ENCODE measurements around the gene GPRIN3.
A peak's percentile ranks its signal among the peaks of the same experiment; 100 is the strongest.
"Not testable (repeated sequence)": the region's sequence is repeated elsewhere in the genome, so short reads cannot be mapped to it uniquely, and the experiment has no call there.

The GPRIN3 gene

DNA sequence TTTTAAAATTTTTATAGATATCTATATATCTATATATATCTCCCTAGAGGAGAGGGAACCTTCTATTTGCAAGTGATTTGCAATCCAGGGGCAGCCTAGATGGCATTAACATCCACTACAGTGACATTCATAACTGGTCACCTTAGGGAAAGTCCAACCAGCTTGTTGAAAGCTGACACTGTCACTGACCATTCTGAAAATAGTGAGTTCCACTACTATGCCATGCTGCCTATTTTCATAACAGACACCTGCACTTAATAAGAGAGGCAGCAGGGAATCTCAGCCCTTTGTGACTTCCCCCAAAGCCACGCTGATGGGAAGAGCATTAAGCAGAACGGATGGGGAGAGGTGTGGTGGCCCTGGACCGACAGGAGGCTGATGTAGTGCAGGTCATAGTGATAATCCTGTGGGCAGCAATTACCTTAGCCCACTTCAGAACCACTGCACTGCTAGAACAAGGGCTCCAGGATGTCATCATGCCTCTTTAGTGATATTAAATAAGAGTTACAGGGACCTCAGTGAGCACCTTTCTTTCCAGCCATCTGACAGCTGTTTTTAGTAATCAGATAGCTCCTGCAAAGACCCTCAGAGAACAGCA is 51.3 kb downstream of the GPRIN3 start:
- DNase-seq (ENCODE audit: low spot score), result no peak

DNA sequence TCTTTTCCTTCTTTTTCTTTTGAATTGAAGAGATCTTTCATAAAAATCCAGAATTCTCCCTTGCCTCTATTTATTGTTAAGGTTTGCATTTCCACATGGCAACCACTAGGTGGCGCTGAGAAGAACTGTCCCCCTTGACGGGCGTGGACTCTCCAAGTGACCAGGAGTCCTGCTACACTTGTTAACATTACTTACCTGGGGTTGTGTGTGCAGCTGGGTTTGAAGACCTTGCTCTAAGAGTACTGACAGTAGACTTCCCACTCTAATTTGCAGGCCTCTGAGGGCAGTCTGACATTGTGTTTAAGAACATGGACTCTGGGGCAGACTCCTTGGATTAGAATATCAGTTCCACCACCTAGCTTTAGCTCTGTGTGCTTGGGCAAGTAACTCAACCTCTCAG is 52.8 kb downstream of the GPRIN3 start:
- no peak for DNase-seq (ENCODE audit: low spot score)

GRCh38 chr4:89254347-89254746 is 53.3 kb downstream of the GPRIN3 start:
- not testable (repeated sequence) for DNase-seq (ENCODE audit: low spot score)

DNA sequence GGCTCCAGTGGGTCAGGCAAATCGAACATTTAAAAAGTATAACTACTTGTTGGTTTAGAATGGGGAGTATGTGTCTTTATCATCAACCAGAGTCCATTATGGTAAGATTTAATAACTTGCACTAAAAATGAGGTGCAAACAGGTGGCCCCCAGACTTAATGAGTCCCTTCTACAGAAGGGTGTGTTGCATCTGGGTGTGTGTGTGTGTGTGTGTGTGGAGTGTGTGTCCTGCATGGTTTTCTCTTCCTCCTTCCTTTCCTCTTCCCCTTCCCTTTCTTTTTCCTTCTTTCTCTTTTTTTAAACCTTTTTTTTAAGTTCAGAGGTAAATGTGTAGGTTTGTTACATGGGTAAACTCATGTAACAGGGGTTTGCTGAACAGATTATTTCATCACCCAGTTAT is 53.7 kb downstream of the GPRIN3 start:
- DNase-seq (ENCODE audit: low spot score), result no peak

- no peak for DNase-seq (ENCODE audit: low spot score)
These were observed 54.3 kb downstream of the GPRIN3 start for GRCh38 chr4:89253311-89253710.

DNA sequence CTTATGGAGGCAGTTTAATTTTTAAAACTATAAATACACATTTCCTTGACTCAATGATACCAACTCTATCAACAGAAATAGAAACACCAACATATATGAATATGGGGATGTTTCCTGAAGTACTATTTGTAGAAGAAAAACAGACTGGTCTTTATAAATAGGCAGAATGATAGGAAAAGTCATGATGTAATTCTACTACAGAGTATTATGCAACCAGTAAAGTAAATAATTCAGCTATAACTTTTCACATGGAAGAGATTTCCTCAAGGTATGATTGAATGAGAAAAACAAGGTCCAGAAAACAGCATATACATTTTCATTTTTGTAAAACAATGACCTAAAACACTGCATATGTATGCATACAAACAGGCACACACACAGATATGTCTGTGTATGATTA is 56.2 kb downstream of the GPRIN3 start:
- no peak for DNase-seq (ENCODE audit: low spot score)

GRCh38 chr4:89249716-89250361 is 57.8 kb downstream of the GPRIN3 start:
- DNase-seq (ENCODE audit: low spot score), result no peak

DNA sequence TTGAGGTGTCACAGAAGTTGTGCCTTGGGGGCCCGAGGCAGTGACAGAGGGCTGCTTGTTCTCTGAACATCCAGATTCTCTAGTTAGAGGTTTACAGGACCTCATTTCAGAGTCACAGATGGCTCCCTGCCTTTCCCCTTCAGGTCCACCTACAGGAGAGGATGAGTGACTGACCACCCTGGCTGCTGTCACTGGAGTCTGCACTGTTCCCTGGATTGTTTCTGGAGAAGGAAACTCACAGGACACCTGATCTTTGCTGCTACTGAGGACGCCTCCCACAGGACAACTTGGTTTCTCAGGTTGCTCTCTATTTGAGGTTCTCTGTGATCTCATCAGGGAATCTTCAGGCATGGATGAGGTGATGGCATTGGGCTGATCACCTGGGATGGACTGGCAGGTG is 58.3 kb downstream of the GPRIN3 start:
- no peak for DNase-seq (ENCODE audit: low spot score)

- DNase-seq (ENCODE audit: low spot score), result no peak
These were observed 58.7 kb downstream of the GPRIN3 start for GRCh38 chr4:89248879-89249281.

DNA sequence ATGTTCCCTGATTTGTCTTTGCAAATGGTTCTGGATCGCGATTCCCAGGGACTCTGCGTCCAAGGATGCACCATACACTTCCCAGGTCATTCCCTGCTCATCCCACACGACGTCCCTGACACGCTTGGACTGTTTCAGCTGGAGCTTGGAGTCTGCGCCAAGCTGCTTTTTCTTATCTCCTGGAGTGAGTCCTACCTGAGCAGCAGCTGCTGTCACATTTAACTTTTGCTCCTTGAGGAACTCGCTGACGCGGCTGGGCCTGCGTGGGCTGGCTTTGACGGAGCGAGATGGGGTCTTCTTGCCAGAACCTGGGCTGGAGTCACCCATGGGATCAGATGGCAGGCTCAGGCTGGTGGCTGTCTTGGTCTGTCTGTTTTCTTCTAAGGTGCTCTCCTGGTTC is 59.6 kb downstream of the GPRIN3 start:
- DNase-seq (ENCODE audit: low spot score), result no peak

DNA sequence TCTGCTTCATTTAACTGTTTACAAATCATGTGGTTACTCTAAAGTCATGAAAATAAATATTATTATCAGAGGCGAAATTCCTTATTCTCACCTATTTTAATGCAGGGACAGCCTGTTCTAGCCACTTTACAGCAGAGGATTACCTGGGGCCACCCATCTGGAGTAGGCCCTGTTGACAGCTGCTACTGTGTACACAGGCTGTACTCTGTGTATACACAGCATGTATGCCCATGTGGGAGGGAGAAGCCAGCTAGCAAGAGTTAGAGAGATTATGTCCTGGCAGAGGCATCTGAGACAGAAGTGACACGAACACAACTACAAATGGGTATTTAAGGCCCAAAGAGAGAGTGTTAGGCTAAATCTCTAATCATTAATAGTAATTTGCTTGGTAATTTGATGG is 62.1 kb downstream of the GPRIN3 start:
- DNase-seq (ENCODE audit: low spot score), result no peak

DNA sequence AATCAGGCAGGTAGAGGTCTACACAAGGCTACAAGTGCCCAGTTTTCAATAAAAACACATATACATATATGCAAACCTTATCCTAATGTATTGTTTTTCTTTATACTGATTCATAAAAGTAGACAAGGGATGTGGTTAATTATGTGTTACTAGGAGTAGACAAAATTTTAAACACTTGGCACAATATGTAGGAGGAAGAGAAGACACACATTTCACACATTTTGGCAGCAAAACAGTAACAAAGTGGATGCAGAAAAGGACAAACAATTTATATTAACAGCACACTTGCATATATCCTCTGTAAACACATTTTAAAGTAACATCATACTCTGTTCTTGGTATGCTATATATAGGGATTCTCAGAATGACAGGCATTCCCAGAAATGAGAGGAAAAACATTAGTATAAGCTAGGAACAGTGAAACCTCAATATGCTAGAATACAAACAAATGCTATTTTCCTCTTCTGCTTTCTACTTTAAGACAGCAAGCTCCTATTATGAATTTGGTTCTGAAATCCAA is 63.8 kb downstream of the GPRIN3 start:
- no peak for DNase-seq (ENCODE audit: low spot score)

DNA sequence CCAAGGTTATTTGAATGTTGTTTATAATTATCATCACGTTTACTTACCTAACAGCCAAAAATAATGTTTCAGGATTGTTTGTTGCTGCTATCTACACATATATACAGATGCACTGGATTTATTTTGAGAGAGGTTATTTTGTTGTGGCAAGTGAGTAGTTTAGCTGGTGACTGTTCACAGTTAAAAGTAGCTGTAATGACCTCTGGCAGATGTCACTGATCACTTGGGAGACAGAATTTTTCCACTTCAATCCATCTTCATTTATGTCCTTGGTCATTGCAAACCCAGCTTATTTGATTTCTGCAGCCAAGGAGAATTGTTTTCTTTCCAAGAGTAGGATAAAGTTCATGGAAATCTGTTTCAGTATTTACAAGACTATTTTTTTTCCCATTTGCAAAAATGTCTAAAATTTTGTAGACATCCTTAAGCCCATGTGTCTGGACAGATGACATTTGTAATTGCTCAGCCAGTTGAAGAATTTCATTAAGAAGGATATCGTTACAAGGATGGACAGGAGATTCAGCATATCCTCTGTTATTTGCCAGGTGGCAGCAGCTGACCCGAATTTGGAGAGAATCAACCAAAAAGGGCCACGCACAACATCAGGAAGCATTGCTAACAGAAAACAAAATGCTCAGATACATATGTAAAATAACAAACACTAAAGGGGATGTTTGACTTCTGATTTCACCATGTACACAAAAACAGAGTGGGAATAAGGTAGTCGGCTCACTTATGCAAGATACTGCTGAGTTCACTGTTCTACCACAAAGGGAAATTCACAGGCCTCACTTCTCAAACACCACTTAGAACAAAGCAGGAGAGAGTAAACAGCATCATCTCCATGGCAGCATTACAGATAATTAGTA is 64.5 kb downstream of the GPRIN3 start:
- DNase-seq (ENCODE audit: low spot score), result no peak

DNA sequence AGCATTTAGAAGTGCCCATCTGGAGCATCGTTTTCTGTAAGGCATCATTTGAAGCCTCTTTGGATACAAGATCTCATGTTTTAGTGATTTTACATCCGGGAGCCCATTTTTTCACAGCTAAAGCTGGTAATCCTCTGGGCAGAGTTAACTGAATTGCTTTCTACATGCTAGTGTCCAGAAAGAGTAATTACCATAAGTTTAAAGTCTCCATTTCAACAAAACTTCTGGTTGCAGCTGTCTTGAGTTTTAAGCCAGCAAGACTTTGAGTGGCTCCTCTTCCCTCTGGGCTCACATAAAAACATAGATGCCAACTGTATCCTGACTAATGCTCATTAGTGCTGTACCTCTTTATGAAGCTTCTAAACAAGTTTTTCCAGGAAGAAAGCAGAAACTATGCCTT is 65.4 kb downstream of the GPRIN3 start:
- no peak for DNase-seq (ENCODE audit: low spot score)

GRCh38 chr4:89230271-89230670 is 77.3 kb downstream of the GPRIN3 start:
- no peak for DNase-seq (ENCODE audit: low spot score)

GRCh38 chr4:89226665-89227574 is 80.7 kb downstream of the GPRIN3 start:
- DNase-seq (ENCODE audit: low spot score), result peak; percentile 67

DNA sequence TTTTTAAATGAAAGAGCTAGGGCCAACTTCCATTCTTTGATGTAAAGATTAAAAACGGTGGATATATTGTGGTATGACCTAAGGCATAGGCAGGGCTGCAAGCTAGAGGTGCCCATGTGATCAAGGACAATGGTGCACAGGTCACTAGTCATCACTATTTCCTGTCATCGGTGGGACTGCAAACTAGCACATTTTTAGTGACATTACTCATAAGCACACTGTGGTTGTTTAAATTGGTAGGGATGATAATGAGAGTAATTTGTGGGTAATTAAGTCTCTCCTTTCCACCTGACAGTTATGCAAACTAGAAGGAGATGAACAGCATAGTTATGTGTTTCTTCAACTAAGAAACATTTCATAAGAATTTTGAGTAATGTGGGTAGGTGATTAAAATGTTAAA is 85.4 kb downstream of the GPRIN3 start:
- no peak for DNase-seq (ENCODE audit: low spot score)

DNA sequence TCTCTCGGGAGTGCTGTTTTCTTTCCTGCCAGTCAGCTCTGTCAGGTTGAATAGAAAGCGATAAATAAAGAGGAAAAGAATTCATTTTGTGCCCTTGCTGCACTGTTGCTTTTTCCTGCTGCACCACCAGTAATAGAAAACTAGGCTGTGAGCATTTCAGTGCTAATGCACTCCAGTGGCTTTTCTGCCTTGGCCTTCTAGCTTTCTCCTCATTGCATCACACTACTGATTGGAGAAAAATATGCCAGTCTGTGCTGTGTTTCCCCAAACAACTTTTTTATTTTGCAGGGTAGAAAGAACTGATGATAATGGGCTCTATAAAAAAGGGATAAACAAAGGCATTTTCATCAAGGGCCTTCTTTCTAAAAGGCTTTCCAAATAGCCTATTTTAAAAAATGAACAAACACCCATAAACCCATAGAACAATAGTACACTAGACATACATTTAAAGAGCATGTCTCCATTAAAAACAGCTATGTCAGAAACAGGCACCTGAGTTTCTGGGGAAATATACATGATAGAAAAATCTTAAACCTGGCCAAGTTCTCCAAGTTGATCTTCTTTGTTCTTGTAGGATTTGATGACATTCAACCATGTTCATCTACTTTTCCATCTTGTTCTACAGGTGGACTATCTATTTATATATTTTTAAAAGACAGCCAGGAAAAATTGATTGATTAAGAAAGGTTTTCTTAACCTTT is 86.3 kb downstream of the GPRIN3 start:
- DNase-seq (ENCODE audit: low spot score), result no peak

DNA sequence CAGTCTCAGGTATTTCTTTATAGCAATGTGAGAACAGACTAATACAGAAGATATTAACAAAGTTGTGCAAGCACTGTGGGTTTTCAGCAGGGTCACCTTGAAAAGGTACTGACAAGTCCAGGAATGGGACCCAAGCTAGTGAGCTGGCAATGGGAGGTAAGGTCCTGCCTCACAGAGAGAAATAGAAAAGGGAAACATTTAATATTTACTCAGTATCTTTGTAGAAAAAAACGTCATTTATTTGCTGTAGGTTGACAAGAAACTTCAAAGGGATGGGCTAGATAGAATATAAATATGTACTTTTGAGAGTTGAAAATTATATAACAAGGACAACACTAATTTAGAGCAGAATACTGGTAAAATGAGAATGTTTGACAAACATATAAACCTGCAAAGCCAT is 89.0 kb downstream of the GPRIN3 start:
- no peak for DNase-seq (ENCODE audit: low spot score)

DNA sequence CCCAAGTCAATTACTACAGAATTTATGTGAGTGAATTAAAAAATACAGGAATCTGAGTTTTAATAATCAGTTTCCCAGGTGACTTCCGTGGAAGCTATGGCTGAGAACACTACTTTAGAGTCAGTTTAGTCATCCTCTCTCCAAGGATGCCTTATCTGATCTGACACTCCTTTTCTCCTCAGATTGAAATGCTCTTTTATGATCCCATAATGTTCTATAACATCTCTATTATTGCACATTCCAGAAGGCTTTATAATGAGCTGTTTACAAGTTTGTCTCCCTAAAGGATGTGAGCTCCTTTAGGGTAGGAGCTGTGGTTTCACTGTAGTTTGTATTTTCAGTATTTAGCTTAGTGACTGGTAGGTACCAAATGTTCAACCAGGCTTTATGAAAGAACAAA is 90.0 kb downstream of the GPRIN3 start:
- DNase-seq (ENCODE audit: low spot score), result no peak

GRCh38 chr4:89216866-89217265 is 90.7 kb downstream of the GPRIN3 start:
- no peak for DNase-seq (ENCODE audit: low spot score)
